SJCRH30 (cell line): ENCODE data around the gene OR52E5. TPM values are rescaled to one million over a fixed set of nuclear protein-coding genes. Genes with fewer than 3 reads are reported as not detected.

Experiments
- total RNA-seq: library from RNA; depleted of rRNA; stranded (reverse); fragments of >200 nt; shearing (Covaris generic); gene quantifications from 2 replicates; pipeline ENCODE4 v1.2.3, GENCODE V29; 2014; rRNA removed

The OR52E5 gene
- total RNA-seq, 1 experiment from 2014 or later, result not detected

Other genes starting within 250 kb of the OR52E5 start
- gene TRIM5, start 208.1 kb upstream of the OR52E5 start, total RNA-seq, result 10.2 and 10.5 TPM in 2 replicates
- gene TRIM22, start 203.4 kb upstream of the OR52E5 start, total RNA-seq, result 0.30 and 0.65 TPM in 2 replicates
- gene OR56B1, start 156.8 kb upstream of the OR52E5 start, total RNA-seq, result not detected in 2 replicates
- not detected in 2 replicates for gene OR52N4, start 139.0 kb upstream of the OR52E5 start, total RNA-seq
- gene OR52N5, start 109.9 kb upstream of the OR52E5 start, total RNA-seq, result not detected in 2 replicates
- not detected in 2 replicates for gene OR52N1, start 101.9 kb upstream of the OR52E5 start, total RNA-seq
- not detected in 2 replicates for gene OR52N2, start 84.3 kb upstream of the OR52E5 start, total RNA-seq
- gene OR52E6, start 51.3 kb upstream of the OR52E5 start, total RNA-seq, result not detected in 2 replicates
- not detected in 2 replicates for gene OR52E8, start 35.5 kb upstream of the OR52E5 start, total RNA-seq
- not detected in 2 replicates for gene OR52E4, start 12.6 kb upstream of the OR52E5 start, total RNA-seq
- not detected in 2 replicates for gene OR56A3, start 49.0 kb downstream of the OR52E5 start, total RNA-seq
- gene OR56A5, start 75.3 kb downstream of the OR52E5 start, total RNA-seq, result not detected in 2 replicates
- not detected in 2 replicates for gene OR52L1, start 93.8 kb downstream of the OR52E5 start, total RNA-seq
- gene OR56A4, start 113.7 kb downstream of the OR52E5 start, total RNA-seq, result not detected in 2 replicates
- not detected in 2 replicates for gene OR56A1, start 137.6 kb downstream of the OR52E5 start, total RNA-seq
- not detected in 2 replicates for gene OR56B4, start 214.5 kb downstream of the OR52E5 start, total RNA-seq